ENCODE measurements around the gene FAM72D.
"Not testable (repeated sequence)": the region's sequence is repeated elsewhere in the genome, so short reads cannot be mapped to it uniquely, and the experiment has no call there.

DNA sequence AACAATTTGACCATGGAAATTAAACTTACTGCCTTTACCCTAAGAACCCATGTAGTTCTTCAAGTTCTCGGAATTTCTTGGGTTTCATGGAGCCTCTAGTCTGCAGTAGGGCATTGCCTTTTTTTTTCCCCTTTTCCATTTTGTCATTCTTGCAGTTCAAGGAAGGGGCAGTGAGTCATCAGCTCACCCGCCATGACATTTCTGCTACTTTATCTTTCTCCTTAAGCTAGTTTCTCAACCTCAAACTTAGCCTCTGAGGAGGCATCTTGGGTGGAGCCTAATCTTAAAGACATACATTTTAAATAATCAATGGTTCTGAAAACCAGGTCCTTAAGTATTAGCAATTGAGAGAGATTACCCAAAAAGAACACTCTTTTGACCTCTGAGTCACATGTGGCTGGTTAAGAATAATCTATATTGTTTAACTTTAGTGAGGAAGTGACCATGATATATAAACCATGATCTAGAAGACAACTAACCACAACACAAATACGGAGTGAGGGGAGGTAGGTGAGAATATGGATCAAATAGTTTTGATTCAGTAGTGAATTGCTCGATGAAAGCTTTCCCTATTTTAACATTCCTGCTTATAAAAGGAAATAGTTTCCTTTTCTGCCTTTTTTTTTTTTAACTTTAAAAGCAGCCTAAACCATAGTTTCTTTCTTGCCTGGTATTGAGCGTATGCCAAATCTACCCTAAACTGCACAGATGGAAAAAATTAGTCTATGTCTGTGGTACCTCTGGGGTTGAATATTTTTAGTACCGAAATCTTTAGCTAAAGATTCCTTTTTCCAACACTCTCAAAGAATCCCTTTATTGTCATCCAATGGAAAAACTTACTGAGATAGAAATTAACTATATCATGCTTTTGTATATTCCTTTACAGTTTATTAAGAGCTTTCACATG lies 20.1 kb downstream of the FAM72D start:
- TF ChIP-seq CTCF (conservative IDR thresholded peaks at IDR 0.05); EZH2 (IDR thresholded peaks at IDR 0.05; ENCODE audit: low read depth): not testable (repeated sequence)
